Lung microvascular endothelial cell (primary cell): ENCODE data around the gene CA12. TPM values are rescaled to one million over a fixed set of nuclear protein-coding genes. Genes with fewer than 3 reads are reported as not detected.
A peak's percentile ranks its signal among the peaks of the same experiment; 100 is the strongest.

Experiments used
- DNase-seq, 2 donors: peaks; one replicate each; pipeline versions ENCODE4 v3.0.0 to v3.0.0-alpha.2; 2010; ENCODE audit warnings: low read depth in 2 of 2
- total RNA-seq: library from RNA; depleted of rRNA; stranded (reverse); fragments of >200 nt; gene quantifications from 2 replicates; pipeline ENCODE4 v1.2.1, GENCODE V29; 2014

The CA12 gene
- total RNA-seq, 1 donor from 2014 or later = 0.40 TPM

- DNase-seq = no peak
Observed at GRCh38 chr15:63360170-63360569, 21.5 kb downstream of the CA12 start.

GRCh38 chr15:63358241-63359029 is 23.2 kb downstream of the CA12 start:
- no peak for DNase-seq

GRCh38 chr15:63357731-63358130 is 23.9 kb downstream of the CA12 start:
- DNase-seq = no peak

GRCh38 chr15:63357061-63357460 is 24.6 kb downstream of the CA12 start:
- DNase-seq = no peak

- no peak for DNase-seq
Observed at GRCh38 chr15:63354821-63355650, 26.6 kb downstream of the CA12 start.

GRCh38 chr15:63353887-63354286 is 27.8 kb downstream of the CA12 start:
- no peak for DNase-seq

GRCh38 chr15:63353261-63353660 is 28.4 kb downstream of the CA12 start:
- DNase-seq = no peak

- DNase-seq = no peak
Observed at GRCh38 chr15:63352808-63353207, 28.8 kb downstream of the CA12 start.

GRCh38 chr15:63351170-63351569 is 30.5 kb downstream of the CA12 start:
- DNase-seq = no peak

GRCh38 chr15:63350178-63350621 is 31.4 kb downstream of the CA12 start:
- peak; percentile 33 to 52 for DNase-seq

- no peak for DNase-seq
Observed at GRCh38 chr15:63349621-63350020, 32.0 kb downstream of the CA12 start.

- no peak for DNase-seq
Observed at GRCh38 chr15:63349156-63349555, 32.5 kb downstream of the CA12 start.

GRCh38 chr15:63348392-63348791 is 33.3 kb downstream of the CA12 start:
- peak; percentile 70 to 71 for DNase-seq

- no peak for DNase-seq
Observed at GRCh38 chr15:63347074-63347857, 34.4 kb downstream of the CA12 start.

GRCh38 chr15:63345391-63345752 is 36.3 kb downstream of the CA12 start:
- no peak for DNase-seq

- DNase-seq = no peak
Observed at GRCh38 chr15:63344731-63345390, 36.8 kb downstream of the CA12 start.

- peak in 1 of 2 donors; percentile 73 for DNase-seq
Observed at GRCh38 chr15:63342996-63343562, 38.6 kb downstream of the CA12 start.

GRCh38 chr15:63341898-63342297 is 39.7 kb downstream of the CA12 start:
- no peak for DNase-seq

GRCh38 chr15:63340878-63341277 is 40.8 kb downstream of the CA12 start:
- DNase-seq = no peak

- no peak for DNase-seq
Observed at GRCh38 chr15:63340353-63340752, 41.3 kb downstream of the CA12 start.

GRCh38 chr15:63339836-63340235 is 41.8 kb downstream of the CA12 start:
- DNase-seq = no peak
